Neural progenitor cell (in vitro differentiated cells): ENCODE results near the gene FBLN5.

Experiments
- CTCF ChIP-seq: fragments of 200-600 bp; sonication (generic); IDR thresholded peaks from 2 replicates; pipeline ENCODE4 v1.5.1; 2017; ENCODE audit warnings: antibody characterized with exemption, mild to moderate bottlenecking
- EZH2 ChIP-seq: fragments of 200-600 bp; sonication (generic); IDR thresholded peaks from 2 replicates; pipeline ENCODE4 v1.6.1; 2017; ENCODE audit warnings: antibody characterized with exemption, mild to moderate bottlenecking, moderate library complexity
- EZH2phosphoT487 ChIP-seq: fragments of 200-600 bp; sonication (generic); IDR thresholded peaks from 2 replicates; pipeline ENCODE4 v1.6.1; 2017; ENCODE audit warnings: antibody characterized with exemption

GRCh38 chr14:91876492-91876891, 71.0 kb downstream of the FBLN5 start:
- no peak for TF ChIP-seq CTCF
- TF ChIP-seq EZH2phosphoT487, result no peak
- no peak for TF ChIP-seq EZH2
